NCI-H748 (cell line): ENCODE data around the gene TM9SF2.
"Not testable (repeated sequence)": the region's sequence is repeated elsewhere in the genome, so short reads cannot be mapped to it uniquely, and the experiment has no call there.

ENCODE experiments used
- DNase-seq: peaks from one replicate; lab custom pipeline; 2025; ENCODE audit not compliant: unreplicated experiment; lab: John Stamatoyannopoulos, UW

TM9SF2 gene

DNA sequence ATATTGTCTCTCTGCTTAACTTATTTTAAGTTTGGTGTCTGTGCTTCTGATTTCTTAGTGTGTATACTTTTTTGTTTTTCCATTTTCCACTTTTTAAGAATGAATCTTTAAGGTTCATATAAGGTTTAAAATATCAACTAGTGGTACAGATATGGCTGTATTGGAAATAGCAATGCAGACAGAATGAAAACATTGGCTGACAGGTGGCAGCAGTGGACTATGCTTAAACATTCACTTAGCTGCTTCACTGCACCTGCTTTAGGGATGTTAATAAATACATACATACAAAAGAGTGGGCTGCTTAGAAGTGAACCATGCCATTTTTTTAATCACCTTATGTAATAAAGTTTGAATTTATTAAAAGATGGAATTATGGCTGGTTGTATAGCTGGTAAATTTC lies 27.3 kb downstream of the TM9SF2 start:
- DNase-seq: peak; percentile 28

DNA sequence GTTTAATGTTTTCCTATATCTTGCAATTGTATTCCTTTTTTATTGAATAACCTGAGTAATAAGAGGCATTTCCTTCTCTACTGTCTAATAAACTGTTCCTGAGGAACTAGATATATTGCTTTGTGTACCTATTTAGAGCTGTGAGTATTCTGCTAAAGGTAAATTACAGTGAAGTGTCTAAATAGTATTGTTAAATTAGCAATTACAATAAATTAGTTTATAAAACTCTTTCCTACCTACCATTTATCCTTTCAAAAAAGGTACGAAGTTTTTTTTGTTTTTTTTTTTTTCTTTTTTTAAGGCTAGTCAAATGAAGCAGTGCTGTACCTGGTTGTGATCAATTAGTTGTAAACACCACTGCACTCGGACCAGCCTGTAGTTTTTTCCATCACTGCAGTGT lies 34.8 kb downstream of the TM9SF2 start:
- DNase-seq: no peak

DNA sequence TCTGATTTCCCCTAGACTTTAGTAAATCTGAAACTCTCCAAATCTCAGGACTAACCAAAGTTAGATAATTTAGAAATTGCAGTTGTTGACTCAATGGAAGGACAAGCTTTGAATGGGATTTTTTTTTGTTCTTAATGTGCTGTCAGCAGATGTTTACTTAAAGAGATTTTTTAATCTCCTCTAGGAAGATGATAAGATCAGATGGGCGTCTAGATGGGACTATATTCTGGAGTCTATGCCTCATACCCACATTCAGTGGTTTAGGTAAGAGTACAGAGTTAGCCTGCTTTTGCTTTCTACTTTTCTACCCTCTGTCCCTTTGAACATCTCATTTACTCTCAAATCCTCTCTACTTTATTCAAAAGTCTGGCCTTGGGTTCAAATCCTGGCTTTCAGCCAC lies 39.3 kb downstream of the TM9SF2 start:
- DNase-seq: no peak

DNA sequence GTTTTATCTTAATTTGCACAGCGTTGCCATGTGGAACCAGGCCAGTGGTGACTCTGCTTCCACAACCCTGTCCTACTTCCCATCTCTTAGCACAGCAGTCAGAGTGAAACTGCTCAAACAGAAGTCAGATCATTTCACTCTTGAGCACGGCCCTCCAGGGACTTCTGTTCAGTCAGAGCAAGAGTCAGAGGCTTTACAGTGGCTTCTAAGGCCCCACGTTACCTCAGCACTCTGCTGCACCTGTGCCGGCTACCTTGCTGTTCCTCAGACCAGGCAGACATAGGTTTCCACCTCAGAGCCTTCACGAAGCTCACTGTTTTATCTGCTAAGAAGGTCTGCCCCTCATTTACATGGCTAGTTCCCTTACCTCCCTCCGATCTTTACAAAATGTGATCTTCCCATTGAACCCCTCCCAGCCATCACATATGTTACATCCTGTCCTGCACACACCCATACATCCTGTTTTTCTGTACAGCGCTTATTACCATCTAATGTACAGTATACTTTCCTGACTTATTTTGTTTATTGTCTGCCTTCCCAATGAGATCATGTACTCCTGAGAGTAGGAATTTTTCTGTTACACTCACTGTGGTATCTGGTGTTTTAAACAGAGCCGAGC lies 41.6 kb downstream of the TM9SF2 start:
- DNase-seq: no peak

DNA sequence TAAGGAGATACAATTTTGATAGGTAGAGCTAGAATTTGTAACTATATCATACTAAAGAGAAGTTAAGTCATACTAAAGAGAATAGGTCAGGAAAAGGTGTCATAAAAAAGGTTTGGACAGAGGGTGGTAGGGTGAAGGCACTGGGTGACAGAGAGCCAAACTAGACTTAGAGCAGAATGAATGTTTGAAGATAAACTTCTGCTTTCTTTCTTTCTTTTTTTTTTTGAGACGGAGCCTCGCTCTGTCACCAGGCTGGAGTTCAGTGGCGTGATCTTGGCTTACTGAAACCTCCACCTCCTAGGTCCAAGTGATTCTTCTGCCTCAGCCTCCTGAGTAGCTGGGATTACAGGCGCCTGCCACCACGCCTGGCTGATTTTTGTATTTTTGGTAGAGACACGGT lies 44.1 kb downstream of the TM9SF2 start:
- DNase-seq: no peak

DNA sequence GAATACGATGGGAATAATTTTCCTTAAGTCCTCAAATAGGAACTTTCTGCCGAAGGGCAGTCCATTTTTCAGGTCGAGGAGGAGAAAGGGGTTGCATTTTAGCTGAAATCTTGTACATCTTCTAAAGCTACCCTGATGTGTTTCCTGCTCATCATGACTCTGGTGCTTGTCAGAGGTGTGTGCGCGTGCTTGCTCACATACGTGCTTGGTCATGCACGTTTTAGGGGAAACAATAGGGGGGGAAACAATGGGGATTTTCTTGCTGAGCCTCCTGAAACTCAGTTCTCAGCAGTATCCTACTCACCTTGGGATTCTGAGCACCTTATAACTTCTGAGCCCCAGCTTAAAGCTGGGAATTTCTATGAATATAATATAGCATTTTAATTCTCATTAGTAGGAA lies 44.7 kb downstream of the TM9SF2 start:
- no peak for DNase-seq

DNA sequence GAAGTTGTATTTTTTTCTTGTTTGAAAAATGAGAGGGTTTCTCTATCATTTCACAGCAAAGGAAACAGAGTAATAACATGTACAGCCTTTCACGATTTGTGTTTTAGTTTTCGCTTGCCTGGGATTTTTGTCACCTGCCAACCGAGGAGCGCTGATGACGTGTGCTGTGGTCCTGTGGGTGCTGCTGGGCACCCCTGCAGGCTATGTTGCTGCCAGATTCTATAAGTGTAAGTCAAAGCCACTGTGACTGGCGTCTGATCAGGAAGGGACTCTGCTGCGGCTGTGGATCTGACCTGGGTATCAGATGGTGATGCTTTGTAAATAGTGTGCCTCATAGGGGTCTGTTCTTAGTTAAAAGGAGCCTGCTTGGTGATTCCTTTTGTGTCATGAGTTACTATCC lies 45.6 kb downstream of the TM9SF2 start:
- DNase-seq: no peak

DNA sequence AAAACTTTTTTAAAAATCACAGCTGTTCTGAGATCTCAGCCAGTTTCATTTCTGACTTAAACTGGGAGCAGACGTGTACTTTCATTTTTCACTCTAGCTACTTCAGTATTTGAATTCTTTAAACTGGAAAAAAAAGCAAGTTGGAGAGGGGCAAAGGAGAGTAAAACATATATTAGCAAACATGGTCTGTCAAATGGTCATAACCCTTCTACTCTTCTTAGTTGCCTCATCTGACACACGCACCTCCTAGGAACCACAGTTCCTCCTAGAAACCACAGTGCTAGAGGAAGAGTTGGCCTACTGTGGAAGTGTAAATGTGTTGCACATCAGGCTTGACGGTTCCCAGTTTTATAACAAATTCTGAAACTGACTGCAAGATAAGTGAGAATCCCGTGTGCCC lies 47.2 kb downstream of the TM9SF2 start:
- DNase-seq: no peak

DNA sequence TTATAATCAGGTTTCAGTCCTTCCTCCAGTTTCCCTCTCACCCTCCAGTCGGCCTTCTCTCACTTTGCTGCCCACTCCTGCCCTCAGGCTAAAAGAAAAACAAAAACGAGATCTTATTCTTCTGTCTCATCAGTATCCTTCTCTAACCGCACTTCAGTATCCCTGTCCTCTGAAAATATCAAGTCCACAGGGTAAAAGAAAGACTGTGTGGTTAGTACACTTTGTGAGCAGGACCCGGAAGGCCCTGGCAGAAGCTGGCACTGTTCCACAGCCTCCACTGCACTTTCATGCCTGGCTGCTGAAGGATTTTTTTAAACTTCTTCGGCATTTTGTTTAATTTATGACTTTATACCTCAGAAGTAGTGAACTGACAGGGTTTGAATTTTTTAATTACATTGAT lies 51.8 kb downstream of the TM9SF2 start:
- no peak for DNase-seq

DNA sequence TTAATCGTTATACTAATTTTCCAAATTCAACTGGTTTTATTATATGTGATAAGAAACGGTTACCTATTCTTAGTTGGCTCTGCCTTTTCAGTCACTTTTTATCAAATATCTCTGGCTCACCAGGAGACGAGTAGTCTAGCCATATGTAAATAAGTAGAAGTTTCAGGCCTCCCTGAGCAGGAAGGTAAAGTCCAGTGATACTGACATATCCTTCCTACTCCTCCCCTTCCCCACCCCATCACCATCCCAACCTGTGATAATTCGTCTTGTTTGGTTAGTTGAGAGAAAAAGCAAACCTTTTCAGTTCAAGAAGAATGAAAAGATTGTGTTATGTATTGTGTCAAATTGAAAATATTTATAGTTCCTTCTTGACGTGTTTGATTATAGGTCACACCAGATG lies 53.9 kb downstream of the TM9SF2 start:
- DNase-seq: no peak

DNA sequence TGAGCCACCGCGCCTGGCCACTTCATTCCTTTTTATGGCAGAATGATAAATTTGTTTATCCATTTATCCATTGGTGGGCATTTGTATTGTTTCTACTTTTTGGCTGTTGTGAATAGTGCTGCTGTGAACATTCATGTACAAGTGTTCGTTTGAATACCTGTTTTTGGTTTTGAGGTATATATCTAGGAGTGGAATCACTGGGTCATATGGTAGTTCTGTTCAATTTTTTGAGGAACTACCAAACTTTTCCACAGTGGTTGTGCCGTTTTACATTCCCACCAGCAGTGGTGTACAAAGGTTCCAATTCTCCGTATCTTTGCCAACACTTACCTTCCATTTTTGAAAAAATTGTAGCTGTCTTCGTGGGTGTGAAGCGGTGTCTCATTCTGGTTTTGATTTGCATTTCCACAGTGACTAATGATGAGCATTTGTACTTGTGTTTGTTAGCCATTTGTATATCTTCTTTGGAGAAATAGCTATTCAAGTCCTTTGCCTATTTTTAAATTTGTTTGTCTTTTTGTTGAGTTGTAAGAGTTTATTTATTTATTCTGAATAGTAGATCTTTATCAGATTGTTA lies 55.7 kb downstream of the TM9SF2 start:
- no peak for DNase-seq

DNA sequence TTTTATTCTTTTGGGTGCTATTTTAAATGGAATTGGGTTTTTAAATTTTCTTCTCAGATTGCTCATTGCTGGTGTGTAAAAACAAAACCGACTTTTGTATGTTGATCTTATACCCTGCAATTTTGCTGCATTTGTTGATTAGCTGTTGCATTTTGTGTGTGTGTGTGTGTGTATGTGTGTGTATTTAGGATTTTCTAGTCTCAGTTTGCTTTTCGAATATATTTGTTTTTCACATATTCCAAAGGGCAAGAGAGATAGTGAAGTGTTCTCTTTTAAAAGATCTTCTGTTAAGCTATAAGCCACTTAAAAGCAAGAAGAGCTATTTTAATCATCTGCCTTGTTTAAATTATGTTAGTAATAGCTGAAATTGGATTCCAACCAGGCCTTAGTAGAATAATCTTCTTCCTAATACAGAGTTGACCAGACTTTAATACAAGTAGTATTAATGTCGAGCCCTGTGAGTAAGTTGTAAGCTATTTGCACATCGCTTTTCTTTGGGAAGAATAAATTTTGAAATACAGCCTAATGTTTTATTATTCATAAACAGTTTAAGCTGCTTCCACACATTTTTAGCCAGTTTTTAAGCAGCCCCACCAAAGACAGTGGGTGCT lies 57.4 kb downstream of the TM9SF2 start:
- no peak for DNase-seq

DNA sequence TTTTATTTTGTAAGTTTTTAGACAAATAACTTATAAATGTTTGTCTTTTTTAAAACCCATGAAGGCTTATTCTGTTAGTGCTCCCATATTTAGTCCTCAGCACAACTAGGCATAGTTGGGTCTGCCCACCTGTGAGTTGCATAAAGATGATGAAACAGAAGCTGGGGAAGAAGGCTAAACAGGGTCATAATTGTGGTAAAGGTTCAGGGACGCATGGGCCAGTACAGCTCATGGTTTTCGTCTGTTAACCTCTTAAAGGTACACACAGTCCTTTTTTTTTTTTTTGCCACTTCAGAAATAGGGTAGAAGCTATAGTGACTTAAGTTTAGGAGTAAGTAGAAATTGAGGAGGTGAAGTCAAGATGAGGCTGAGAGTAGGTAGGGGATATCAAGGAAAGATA lies 58.3 kb downstream of the TM9SF2 start:
- DNase-seq: no peak

DNA sequence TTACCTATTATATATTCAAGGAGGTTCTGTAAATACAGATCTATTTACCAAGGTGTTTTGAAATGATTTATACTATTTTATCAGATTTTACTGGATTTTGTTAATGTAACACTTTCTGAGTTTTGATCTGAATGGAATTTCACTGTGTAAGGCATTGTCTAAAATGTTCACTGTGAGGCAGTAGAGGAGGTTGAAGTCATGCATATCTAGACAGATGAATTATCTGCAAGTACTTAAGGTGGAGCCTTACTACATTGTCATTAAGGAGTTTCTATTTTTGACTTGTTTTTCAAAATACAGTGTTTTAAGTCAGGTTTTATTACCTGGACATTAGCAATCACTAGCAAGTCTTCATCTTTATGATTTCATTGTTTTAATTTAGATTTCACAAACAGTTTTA lies 62.1 kb downstream of the TM9SF2 start:
- no peak for DNase-seq

DNA sequence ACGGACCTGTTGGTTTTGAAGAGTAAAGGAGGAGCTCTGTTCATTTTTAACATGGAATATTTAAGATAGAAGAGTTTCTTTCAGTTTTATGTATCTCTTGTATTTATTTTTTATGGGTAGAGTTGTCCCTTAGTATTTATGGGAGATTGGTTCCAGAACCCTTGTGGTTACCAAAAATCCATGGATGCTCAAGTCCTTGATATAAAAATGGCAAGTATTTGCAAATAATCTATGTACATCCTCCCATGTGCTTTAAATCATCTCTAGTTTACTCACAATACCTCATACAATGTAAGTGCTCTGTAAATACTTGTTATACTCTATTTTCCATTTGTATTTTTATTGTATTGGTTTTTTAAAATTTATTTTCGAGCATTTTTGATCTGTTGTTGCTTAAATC lies 63.1 kb downstream of the TM9SF2 start:
- no peak for DNase-seq

DNA sequence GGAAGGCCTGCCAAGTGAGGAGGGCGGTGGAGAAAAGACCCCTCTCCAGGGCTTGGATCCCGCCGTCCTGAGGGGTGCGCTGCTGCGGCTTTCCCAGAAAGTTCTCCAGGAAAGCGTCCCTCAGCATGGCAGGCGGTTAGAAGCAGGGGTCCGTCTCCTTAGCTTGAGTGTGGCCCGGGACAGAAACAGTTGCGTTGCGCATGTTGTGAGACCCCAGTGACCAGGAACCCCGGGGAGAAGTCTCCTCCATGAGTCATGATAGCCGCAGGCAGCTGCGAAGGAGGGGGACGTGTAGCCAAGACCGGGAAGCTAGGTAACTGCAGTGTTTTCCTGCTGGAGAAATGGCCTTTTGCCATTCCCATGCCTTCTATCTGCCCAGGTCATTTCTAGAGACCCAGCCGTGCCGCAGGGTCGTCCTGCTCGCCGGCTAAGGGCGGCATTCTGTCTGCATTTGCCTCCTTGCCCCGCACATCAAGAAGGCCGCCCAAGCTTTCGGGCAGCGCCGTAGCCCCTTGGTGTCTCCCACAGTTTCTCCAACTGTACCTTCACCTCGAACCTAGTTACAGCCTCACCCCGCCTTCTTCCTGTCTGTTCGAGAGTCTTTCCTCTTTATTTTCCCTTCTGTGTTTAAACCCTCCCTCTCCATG lies 64.3 kb downstream of the TM9SF2 start:
- DNase-seq: no peak

DNA sequence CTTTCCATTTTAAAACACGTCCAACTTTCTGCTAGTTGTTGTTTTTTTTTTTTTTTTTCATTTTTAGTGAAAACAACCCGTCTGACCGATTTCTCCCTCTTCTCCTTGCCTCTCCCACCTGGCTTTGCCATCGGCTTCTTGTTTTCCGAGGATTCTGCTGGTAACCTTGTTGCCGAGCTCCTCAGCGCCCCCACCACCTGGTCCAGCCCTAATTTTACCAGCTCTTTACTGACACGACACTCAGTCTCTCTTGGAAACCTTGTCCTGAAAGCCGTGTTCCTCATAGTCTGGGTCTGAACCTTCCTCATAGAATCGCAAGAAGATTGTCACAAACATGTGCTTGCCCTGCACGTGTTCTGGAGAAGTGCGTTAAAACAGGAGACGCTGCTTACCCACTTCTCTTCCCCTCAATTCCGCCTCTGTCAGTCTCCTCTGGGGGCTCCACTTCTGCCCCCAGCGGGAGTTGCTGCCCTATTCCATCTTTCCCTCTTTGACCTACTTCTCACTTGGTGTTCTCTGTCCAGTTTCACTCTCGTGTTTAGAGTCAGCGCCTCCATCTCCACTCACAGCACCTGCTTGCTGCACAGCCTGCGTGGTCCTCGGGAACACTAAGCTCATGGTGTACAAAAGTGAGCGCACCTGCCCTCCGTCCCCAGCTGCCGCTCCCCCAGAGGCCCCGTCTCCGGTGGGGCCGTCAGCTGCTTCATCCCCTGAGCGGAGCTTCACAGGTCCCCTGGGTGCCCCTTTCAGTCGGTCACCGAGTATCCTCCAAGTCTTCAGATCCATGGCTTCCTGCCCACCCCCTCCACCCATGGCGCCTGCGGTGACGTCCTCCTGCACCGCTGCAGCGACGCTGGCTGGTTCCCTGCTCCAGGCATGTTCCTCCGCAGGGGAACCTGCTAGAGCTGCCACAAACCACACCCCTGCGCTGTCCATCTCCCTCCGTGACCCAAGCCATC lies 65.1 kb downstream of the TM9SF2 start:
- peak; percentile 34 for DNase-seq

DNA sequence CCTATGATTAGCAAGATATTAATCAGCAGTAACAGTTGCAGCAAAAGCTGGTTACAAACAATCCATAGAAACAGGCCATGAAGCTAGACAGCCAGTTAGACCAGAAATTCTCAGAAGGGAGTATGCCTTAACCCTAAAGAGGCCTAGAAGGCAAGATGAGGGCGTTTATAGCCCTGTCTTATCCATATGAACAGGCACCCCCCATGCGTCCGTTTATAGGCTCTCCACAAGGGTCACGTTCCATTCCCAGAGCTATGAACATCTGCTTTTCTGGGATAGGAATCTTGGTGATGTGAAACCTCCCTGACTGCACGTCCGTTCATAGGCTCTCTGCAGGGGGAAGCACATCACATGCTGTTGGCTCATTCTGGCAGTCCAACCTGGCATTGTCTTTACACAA lies 67.6 kb downstream of the TM9SF2 start:
- not testable (repeated sequence) for DNase-seq

DNA sequence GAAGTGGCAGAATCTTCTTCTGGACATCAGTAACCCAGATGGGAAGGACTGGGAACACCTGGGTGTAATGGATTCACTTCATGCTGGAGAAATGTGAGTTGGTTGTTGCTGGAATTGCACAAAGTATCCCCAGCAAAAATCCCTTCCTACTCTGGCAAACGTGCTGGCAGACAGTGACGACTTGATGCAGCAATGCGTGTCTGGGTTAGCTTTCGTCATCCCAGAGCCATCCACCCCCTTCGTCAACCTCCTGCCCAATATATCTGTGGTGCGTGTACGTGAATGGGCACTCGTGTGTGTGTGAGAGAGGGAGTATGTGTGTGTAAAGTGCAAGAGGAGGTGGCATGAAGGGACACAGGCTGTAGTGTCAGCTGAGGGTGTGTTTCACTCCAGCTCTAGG lies 70.9 kb downstream of the TM9SF2 start:
- no peak for DNase-seq

DNA sequence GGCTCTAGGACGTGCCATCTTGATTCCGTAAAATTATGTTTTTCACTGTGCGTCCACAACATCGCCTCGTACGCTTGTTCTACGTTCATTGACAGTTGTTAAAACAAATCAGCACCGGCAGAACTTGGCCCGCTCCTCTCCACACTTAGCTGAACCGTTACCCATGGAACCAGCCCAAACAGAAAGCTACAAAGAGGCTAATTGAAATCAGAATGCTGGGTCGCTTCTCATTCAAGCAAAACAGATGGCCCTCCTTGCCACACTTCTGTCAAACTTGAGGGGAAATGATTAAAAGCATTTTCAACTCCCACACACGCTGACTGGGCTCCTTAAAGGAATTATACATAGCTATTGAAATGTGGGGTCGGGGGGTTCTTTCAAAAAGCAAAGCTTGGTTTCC lies 71.6 kb downstream of the TM9SF2 start:
- no peak for DNase-seq

DNA sequence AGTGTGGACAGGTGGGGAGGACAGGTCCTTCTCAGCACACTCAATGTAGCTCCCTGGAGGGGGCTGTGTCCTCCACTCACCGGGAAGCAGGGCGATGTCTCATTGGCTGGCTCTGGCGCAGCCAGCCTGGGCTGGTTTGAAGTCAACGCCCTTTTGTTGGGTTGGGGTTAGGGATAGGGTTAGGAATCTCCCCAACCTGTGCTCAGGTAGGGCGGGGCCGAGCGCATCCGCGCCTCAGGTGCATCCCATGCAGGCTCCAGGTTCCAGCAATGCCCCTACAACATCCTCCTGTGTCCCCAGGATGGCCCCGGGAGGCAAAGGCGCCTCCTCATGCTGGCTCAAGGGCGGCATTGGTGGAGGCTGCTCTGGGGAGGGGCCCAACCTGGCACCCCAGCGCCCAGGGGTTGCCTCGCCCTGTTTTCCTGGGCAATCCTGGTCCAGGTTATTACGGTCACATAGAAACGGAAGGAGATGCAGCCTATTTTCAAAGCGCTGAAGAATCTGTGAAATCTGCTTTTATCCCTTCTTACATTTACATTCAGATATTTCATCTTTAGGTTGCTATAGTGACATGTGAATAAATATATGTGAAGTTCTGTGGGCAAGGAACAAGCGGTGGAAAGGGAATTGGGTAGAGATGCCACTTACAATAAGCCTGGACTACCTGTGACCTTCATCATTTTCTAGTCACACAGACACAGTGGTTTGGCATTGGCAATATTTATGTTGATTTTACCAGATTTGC lies 74.3 kb downstream of the TM9SF2 start:
- no peak for DNase-seq
